Measurements from ENCODE around the gene FIGNL1.

DNA sequence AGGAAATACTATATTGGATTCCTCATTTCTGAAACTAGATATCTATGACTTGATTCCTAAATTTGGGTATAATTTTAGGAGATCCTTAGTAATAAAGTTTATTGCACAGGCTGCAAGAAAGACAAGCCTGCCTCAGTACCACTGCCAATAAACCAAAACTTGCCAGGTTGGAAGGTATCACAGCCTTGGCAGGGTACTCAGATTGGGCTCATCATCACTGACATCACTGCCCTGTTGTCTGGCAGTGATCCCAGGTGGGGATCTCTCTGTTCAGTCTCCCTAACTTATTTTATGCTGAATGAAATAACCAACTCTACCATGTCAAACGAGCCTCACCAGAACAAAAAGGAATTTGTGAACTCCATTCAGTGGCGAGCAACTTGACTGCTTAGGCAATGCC lies 18.8 kb downstream of the FIGNL1 start:
- TF ChIP-seq, protein P1, sequence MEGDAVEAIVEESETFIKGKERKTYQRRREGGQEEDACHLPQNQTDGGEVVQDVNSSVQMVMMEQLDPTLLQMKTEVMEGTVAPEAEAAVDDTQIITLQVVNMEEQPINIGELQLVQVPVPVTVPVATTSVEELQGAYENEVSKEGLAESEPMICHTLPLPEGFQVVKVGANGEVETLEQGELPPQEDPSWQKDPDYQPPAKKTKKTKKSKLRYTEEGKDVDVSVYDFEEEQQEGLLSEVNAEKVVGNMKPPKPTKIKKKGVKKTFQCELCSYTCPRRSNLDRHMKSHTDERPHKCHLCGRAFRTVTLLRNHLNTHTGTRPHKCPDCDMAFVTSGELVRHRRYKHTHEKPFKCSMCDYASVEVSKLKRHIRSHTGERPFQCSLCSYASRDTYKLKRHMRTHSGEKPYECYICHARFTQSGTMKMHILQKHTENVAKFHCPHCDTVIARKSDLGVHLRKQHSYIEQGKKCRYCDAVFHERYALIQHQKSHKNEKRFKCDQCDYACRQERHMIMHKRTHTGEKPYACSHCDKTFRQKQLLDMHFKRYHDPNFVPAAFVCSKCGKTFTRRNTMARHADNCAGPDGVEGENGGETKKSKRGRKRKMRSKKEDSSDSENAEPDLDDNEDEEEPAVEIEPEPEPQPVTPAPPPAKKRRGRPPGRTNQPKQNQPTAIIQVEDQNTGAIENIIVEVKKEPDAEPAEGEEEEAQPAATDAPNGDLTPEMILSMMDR (conservative IDR thresholded peaks at IDR 0.05; ENCODE audit: low read length) = no peak
- TF ChIP-seq EZH2phosphoT487 (IDR thresholded peaks at IDR 0.05; ENCODE audit: borderline replicate concordance) = no peak

Data from Loucy (cell line).